Stomach (tissue), 4 donors: ENCODE results near the gene PLCE1.

Experiments
- POLR2AphosphoS5 ChIP-seq, 3 donors: sonication (generic); formaldehyde crosslinking; IDR thresholded peaks; one replicate each; pipeline ENCODE4 v1.6.1; 2016; ENCODE audit warnings: antibody characterized with exemption in 3 of 3
- TF ChIP-seq, protein P1 (sequence below), 7 experiments: fragments of 450-650 bp in 4 of 7; fragments of 200-600 bp in 3 of 7; sonication (generic) in 3 of 7; IDR thresholded peaks; one replicate each; pipeline ENCODE4 v1.5.1; 2016 to 2019; ENCODE audit warnings: antibody characterized with exemption in 7 of 7, control low read depth in 2 of 7, mild to moderate bottlenecking in 1 of 7

GRCh38 chr10:94042001-94042833 lies 48.5 kb downstream of the PLCE1 start:
- TF ChIP-seq, protein P1, sequence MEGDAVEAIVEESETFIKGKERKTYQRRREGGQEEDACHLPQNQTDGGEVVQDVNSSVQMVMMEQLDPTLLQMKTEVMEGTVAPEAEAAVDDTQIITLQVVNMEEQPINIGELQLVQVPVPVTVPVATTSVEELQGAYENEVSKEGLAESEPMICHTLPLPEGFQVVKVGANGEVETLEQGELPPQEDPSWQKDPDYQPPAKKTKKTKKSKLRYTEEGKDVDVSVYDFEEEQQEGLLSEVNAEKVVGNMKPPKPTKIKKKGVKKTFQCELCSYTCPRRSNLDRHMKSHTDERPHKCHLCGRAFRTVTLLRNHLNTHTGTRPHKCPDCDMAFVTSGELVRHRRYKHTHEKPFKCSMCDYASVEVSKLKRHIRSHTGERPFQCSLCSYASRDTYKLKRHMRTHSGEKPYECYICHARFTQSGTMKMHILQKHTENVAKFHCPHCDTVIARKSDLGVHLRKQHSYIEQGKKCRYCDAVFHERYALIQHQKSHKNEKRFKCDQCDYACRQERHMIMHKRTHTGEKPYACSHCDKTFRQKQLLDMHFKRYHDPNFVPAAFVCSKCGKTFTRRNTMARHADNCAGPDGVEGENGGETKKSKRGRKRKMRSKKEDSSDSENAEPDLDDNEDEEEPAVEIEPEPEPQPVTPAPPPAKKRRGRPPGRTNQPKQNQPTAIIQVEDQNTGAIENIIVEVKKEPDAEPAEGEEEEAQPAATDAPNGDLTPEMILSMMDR (IDR thresholded peaks at IDR 0.05) = no peak
- TF ChIP-seq POLR2AphosphoS5 (IDR thresholded peaks at IDR 0.05) = no peak
